Measurements from ENCODE around the gene CHAD. TPM values are rescaled to one million over a fixed set of nuclear protein-coding genes. Genes with fewer than 3 reads are reported as not detected.

Gene CHAD
- 1 to 10 TPM; 2.0 to 4.0 (median 3.6) TPM for polyA plus RNA-seq (ENCODE audit: insufficient read length in 3 of 3)
- long read RNA-seq, donor 1, partial matches to known transcripts: 0 of 2 reads
- long read RNA-seq, donor 1, other reads (novel, unspliced or antisense): 0 of 2 reads
- long read RNA-seq, donor 2: 0 reads
- long read RNA-seq, donor 3: 0 reads
- long read RNA-seq, donor 4: 0 reads
- long read RNA-seq, donor 5: 0 reads
- long read RNA-seq, donor 6: 0 reads
- long read RNA-seq, donor 7: 0 reads
- long read RNA-seq, donor 8: 0 reads
- long read RNA-seq, donor 9, partial matches to known transcripts: 0 of 2 reads
- long read RNA-seq, donor 9, other reads (novel, unspliced or antisense): 0 of 2 reads
- long read RNA-seq, donor 10: 0 reads
- long read RNA-seq, donor 11: 0 reads
- long read RNA-seq, donor 12: 0 reads
- long read RNA-seq, donor 13: 0 reads
- long read RNA-seq, donor 14: 0 reads
- long read RNA-seq, donor 15: 0 reads
- long read RNA-seq, donor 16: 0 reads

GRCh38 chr17:50468304-50469207 is at the start of gene CHAD:
Gene CHAD (minus strand): TSS chr17:50468880. CDS start chr17:50468813, 67 bp downstream.
- DNase-seq: no peak

GRCh38 chr17:50517504-50518383 is 49.1 kb upstream of the CHAD start:
- no peak for DNase-seq

DNA sequence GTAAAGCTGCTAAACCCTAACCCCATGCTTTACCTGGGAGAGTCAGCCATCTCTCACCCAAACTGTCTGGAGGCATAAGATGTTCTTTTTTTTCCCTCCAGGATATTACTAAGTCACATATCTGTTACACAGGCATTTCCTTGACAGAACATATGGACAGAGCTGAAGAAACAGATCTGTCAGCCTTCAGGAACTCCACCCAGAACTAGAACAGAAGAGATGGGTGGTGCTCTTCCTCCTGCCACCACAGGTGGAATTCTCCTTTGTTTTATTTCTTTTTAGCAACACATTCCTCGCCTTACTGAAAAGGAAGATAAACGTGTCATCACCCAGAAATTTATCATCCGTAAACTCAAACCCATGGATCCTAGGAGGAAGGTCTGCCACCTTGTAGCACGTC is 48.3 kb upstream of the CHAD start:
- no peak for DNase-seq

GRCh38 chr17:50514936-50515702 is 46.4 kb upstream of the CHAD start:
- DNase-seq: no peak

DNA sequence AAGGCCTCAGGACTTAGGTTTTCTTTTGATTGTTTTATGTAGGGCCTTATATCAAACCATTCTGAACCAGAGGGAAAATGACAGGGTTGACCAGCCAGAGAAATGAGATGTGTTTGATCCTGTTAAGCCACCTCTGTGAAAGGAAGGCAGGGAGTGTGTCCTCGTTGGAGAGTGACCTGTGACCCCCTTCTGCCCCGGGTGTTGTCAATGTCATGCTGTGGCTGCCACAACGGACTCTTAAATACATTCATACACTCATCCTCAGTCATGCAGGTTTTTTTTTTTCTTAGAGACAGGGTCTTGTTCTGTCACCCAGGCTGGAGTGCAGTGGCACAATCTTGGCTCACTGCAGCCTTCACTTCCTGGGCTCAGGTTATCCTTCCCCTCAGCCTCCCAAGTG is 45.7 kb upstream of the CHAD start:
- no peak for DNase-seq

DNA sequence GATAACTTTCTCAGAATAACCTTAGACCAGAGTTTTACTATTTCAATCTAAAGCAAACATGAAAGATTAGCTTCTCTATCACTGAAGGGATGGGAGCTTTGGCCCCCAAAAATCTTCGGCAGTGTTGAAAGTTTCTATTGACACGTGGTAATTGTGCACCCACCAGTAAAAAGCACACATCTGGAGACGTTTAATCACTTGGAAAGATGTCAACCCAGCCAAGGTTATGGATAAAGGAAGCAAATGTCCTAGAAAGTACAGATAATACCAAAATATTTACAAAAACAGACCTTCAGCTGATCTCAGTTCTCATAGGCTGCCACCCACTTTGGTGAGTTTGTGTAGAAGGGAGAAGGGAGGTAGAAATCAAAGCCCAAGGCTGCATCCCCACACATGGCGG is 44.8 kb upstream of the CHAD start:
- no peak for DNase-seq

GRCh38 chr17:50511058-50511457 is 42.4 kb upstream of the CHAD start:
- DNase-seq: no peak

- no peak for DNase-seq
Measured at GRCh38 chr17:50508573-50509460, 40.1 kb upstream of the CHAD start.

- peak; percentile 85 for DNase-seq
Measured at GRCh38 chr17:50507871-50508572, 39.3 kb upstream of the CHAD start, which contains the start of gene MYCBPAP. Gene MYCBPAP (plus strand): TSS chr17:50508439. CDS start chr17:50508675, 236 bp downstream.

GRCh38 chr17:50506298-50506697 is 37.6 kb upstream of the CHAD start:
- DNase-seq: no peak

- no peak for DNase-seq
Measured at GRCh38 chr17:50505591-50506130, 37.0 kb upstream of the CHAD start.

DNA sequence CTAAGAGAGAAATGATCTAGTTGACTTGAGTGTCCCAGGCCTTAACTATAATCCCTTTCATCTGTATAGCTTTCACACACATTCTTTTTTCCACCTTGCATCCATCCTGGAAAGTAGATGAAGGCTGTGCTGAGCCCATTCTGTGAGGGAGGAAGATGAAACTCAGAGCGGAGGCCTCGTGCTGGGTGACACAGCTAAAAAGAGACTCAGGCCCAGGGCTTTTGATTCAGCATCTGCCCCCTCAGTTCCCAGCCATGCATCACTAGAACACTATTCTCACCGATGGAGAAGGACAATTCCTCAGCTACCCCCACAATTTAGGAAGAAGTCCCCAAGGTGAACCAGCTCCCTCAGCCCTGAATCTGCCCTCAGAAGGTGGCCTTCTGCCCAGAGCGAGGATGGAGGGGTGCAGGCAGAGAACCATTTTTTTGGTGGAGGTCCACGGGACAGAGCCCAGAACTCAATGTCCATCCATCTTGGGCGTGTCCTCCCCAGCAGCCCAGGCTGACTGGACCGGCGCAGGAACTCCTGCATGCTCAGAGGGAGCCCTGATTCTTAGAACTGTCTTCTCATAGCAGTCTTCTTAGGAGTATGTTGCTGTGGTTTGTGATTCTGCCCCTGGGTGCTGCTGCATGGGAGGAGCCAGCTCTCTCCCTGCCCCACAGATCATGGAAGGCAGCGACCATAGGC is 33.8 kb upstream of the CHAD start:
- DNase-seq: no peak

DNA sequence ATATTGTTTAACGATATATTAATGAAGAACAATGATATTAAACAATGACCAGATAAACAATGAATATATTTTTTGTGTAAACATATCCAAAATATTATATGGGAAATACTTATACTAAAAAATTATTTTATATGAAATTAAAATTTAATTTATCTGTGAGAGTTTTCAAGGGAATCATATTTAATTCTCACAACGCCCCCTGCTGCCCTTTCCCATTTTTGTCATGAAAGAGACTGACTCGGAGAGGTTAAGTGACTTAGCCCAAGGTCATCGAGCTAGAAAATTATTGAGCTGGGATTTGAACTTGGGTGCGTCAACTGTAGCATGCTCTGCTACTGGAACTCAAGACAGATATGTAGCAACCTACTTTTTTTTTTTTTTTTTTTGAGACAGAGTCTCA is 32.4 kb upstream of the CHAD start:
- no peak for DNase-seq

- no peak for DNase-seq
Measured at GRCh38 chr17:50499721-50500120, 31.0 kb upstream of the CHAD start.

DNA sequence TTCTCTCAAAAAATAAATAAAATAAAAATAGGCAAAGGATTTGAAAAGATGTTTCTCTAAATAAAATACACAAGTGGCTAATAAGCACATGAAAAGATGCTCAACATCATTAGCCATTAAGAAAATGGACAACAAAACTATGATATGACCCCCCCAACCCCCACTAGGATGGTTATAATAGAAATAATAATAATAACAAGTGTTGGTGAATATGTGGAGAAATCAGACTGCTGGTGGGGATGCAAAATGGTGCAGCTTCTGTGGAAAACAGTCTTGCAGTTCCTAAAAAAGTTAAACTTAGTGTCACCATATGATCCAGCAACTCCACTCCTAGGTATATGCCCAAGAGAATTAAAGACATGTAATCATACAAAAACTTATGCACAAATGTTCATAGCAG is 30.6 kb upstream of the CHAD start:
- no peak for DNase-seq

GRCh38 chr17:50498021-50498874 is 29.6 kb upstream of the CHAD start:
- DNase-seq: no peak

GRCh38 chr17:50495918-50496317 is 27.2 kb upstream of the CHAD start:
- no peak for DNase-seq
